ENCODE measurements around the gene PROB1.
A peak's percentile ranks its signal among the peaks of the same experiment; 100 is the strongest.
"Not testable (repeated sequence)": the region's sequence is repeated elsewhere in the genome, so short reads cannot be mapped to it uniquely, and the experiment has no call there.

Gene PROB1

GRCh38 chr5:139377226-139377625 lies 17.7 kb downstream of the PROB1 start:
- no peak for DNase-seq

GRCh38 chr5:139376364-139376763 lies 18.5 kb downstream of the PROB1 start:
- DNase-seq, result no peak

- DNase-seq, result no peak
These were observed 20.0 kb downstream of the PROB1 start for GRCh38 chr5:139374909-139375308.

- no peak for DNase-seq
These were observed 23.1 kb downstream of the PROB1 start for GRCh38 chr5:139371482-139372435.

- DNase-seq, result no peak
These were observed 25.7 kb downstream of the PROB1 start for GRCh38 chr5:139369181-139369580.

- no peak for DNase-seq
These were observed 26.3 kb downstream of the PROB1 start for GRCh38 chr5:139368613-139369012.

- no peak for DNase-seq
These were observed 30.4 kb downstream of the PROB1 start for GRCh38 chr5:139364466-139364865.

GRCh38 chr5:139363937-139364336 lies 31.0 kb downstream of the PROB1 start:
- DNase-seq, result no peak

- DNase-seq, result no peak
These were observed 33.0 kb downstream of the PROB1 start for GRCh38 chr5:139361835-139362429.

- no peak for DNase-seq
These were observed 34.5 kb downstream of the PROB1 start for GRCh38 chr5:139360384-139360783.

- no peak for DNase-seq
These were observed 36.8 kb downstream of the PROB1 start for GRCh38 chr5:139358064-139358463.

GRCh38 chr5:139355900-139356299 lies 39.0 kb downstream of the PROB1 start:
- DNase-seq, result not testable (repeated sequence)

GRCh38 chr5:139354186-139354585 lies 40.7 kb downstream of the PROB1 start:
- DNase-seq, result no peak

- not testable (repeated sequence) for DNase-seq
These were observed 47.0 kb downstream of the PROB1 start for GRCh38 chr5:139347863-139348262.

GRCh38 chr5:139345442-139345841 lies 49.5 kb downstream of the PROB1 start:
- not testable (repeated sequence) for DNase-seq

GRCh38 chr5:139344177-139344576 lies 50.7 kb downstream of the PROB1 start:
- no peak for DNase-seq

- no peak for DNase-seq
These were observed 51.4 kb downstream of the PROB1 start for GRCh38 chr5:139343476-139343875.

- DNase-seq, result no peak
These were observed 52.5 kb downstream of the PROB1 start for GRCh38 chr5:139342423-139342723.

- DNase-seq, result peak; percentile 91
These were observed 53.0 kb downstream of the PROB1 start, which contains the start of gene PAIP2 for GRCh38 chr5:139341689-139342422. PAIP2 (plus strand) TSS chr5:139341854; CDS start chr5:139363785, 21,931 bp downstream.

GRCh38 chr5:139341187-139341688 lies 53.7 kb downstream of the PROB1 start:
- DNase-seq, result no peak

Data from NCI-H1694 treated with DMSO at 0.1 percent for 48 hours (cell line).